Measurements from ENCODE around the gene KLHL1. TPM values are rescaled to one million over a fixed set of nuclear protein-coding genes. Genes with fewer than 3 reads are reported as not detected.

Gene KLHL1
- total RNA-seq, 1 donor from 2014 or later, result not detected

- no peak overlapping the region for H3K4me3 Mint-ChIP-seq (ENCODE audit: low read depth)
- peaks cover 25% of the 10 kb centered on the region for H3K9me3 Mint-ChIP-seq
- H3K27ac Mint-ChIP-seq, result no peak overlapping the region
- no peaks in the 10 kb centered on the region for H3K4me1 Mint-ChIP-seq (ENCODE audit: low read depth)
- intact Hi-C loops (cut with micrococcal nuclease), result no loop called here
- H3K36me3 Mint-ChIP-seq (ENCODE audit: low read depth), result no peaks in the 10 kb centered on the region
- no peaks in the 10 kb centered on the region for H3K27me3 Mint-ChIP-seq (ENCODE audit: low read depth)
- no peak for DNase-seq (ENCODE audit: low spot score)
These were observed 132.8 kb downstream of the KLHL1 start for GRCh38 chr13:69975496-69975895.

- Mint-ChIP-seq H3K9me3 (peaks cover 23% of the 10 kb centered on the region), H3K4me3 (ENCODE audit: low read depth) (no peak overlapping the region), H3K4me1 (ENCODE audit: low read depth) (no peaks in the 10 kb centered on the region), H3K27me3 (ENCODE audit: low read depth) (no peaks in the 10 kb centered on the region), H3K27ac (no peak overlapping the region), H3K36me3 (ENCODE audit: low read depth) (no peaks in the 10 kb centered on the region)
- DNase-seq (ENCODE audit: low spot score), result no peak
- intact Hi-C loops (cut with micrococcal nuclease), result no loop called here
These were observed 137.7 kb downstream of the KLHL1 start for GRCh38 chr13:69970520-69970919.

- no peak overlapping the region for H3K4me3 Mint-ChIP-seq (ENCODE audit: low read depth)
- intact Hi-C loops (cut with micrococcal nuclease), result no loop called here
These were observed 149.2 kb downstream of the KLHL1 start for GRCh38 chr13:69959046-69959445.

DNA sequence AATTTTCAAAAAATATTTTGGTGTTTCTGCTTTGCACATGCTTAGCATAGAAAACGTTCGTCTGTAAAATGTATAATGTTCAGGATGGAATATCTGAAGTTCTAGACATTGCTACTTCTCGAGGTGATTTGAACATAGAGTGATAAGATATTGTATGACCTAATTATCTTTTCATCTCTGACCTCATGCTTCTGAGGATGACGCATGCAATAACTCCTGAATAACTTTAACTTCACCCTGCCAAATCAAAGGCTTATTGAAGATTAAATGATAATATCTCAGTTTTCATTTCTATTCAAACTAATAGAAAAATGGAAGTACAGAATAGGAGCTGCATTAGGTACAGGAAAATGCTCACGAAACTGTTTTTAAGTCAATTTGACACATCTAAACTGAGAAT lies 151.4 kb downstream of the KLHL1 start:
- peaks cover 10% of the 10 kb centered on the region for H3K9me3 Mint-ChIP-seq
- intact Hi-C loops (cut with micrococcal nuclease), result no loop called here
- H3K4me1 Mint-ChIP-seq (ENCODE audit: low read depth), result no peaks in the 10 kb centered on the region
- H3K27ac Mint-ChIP-seq, result no peak overlapping the region
- H3K4me3 Mint-ChIP-seq (ENCODE audit: low read depth), result no peak overlapping the region
- H3K27me3 Mint-ChIP-seq (ENCODE audit: low read depth), result no peaks in the 10 kb centered on the region
- DNase-seq (ENCODE audit: low spot score), result no peak
- H3K36me3 Mint-ChIP-seq (ENCODE audit: low read depth), result no peaks in the 10 kb centered on the region

More at GRCh38 chr13:69959046-69959445, 149.2 kb downstream of the KLHL1 start:
- peaks cover 9% of the 10 kb centered on the region for H3K9me3 Mint-ChIP-seq
- no peaks in the 10 kb centered on the region for H3K36me3 Mint-ChIP-seq (ENCODE audit: low read depth)
- no peaks in the 10 kb centered on the region for H3K4me1 Mint-ChIP-seq (ENCODE audit: low read depth)
- no peak for DNase-seq (ENCODE audit: low spot score)
- no peak overlapping the region for H3K27ac Mint-ChIP-seq
- H3K27me3 Mint-ChIP-seq (ENCODE audit: low read depth), result no peaks in the 10 kb centered on the region

- no peak for DNase-seq (ENCODE audit: low spot score)
- Mint-ChIP-seq H3K36me3 (ENCODE audit: low read depth) (no peaks in the 10 kb centered on the region), H3K4me3 (ENCODE audit: low read depth) (no peak overlapping the region), H3K9me3 (peaks cover 12% of the 10 kb centered on the region), H3K27ac (no peak overlapping the region), H3K27me3 (ENCODE audit: low read depth) (no peaks in the 10 kb centered on the region), H3K4me1 (ENCODE audit: low read depth) (no peaks in the 10 kb centered on the region)
- intact Hi-C loops (cut with micrococcal nuclease), result no loop called here
These were observed 151.9 kb downstream of the KLHL1 start for GRCh38 chr13:69956349-69956748.

DNA sequence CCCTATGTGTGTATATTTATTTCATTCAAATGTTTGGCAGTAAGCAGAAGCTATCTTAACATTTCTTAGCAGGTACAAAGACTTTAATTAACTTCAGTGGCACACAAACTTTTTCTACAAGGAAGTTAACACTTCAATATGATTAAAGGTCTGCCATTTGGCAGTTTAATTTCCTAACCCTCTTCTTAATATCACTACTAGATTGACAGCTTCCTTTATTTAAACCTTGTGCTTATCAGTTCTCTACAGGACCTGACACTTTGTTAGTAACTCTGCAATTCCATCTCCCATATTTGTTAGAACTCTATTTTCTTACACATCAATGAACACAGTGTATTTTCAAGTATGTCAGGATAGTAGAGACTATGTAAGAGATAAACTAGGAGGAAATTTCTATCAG lies 153.0 kb downstream of the KLHL1 start:
- H3K4me1 Mint-ChIP-seq (ENCODE audit: low read depth), result no peaks in the 10 kb centered on the region

GRCh38 chr13:69951412-69951811 lies 156.8 kb downstream of the KLHL1 start:
- peaks cover 33% of the 10 kb centered on the region for H3K9me3 Mint-ChIP-seq
- H3K4me1 Mint-ChIP-seq (ENCODE audit: low read depth), result no peaks in the 10 kb centered on the region
- H3K4me3 Mint-ChIP-seq (ENCODE audit: low read depth), result no peak overlapping the region
- no peaks in the 10 kb centered on the region for H3K27me3 Mint-ChIP-seq (ENCODE audit: low read depth)
- intact Hi-C loops (cut with micrococcal nuclease), result no loop called here
- no peaks in the 10 kb centered on the region for H3K36me3 Mint-ChIP-seq (ENCODE audit: low read depth)
- no peak for DNase-seq (ENCODE audit: low spot score)
- H3K27ac Mint-ChIP-seq, result no peak overlapping the region

More for the DNA sequence above, 153.0 kb downstream of the KLHL1 start:
- Mint-ChIP-seq H3K4me3 (ENCODE audit: low read depth) (no peak overlapping the region), H3K36me3 (ENCODE audit: low read depth) (no peaks in the 10 kb centered on the region), H3K9me3 (peaks cover 14% of the 10 kb centered on the region), H3K27ac (no peak overlapping the region), H3K27me3 (ENCODE audit: low read depth) (no peaks in the 10 kb centered on the region)
- DNase-seq (ENCODE audit: low spot score), result no peak
- intact Hi-C loops (cut with micrococcal nuclease), result no loop called here

GRCh38 chr13:69950160-69950559 lies 158.1 kb downstream of the KLHL1 start:
- Mint-ChIP-seq H3K27ac (no peak overlapping the region), H3K4me1 (ENCODE audit: low read depth) (no peaks in the 10 kb centered on the region), H3K4me3 (ENCODE audit: low read depth) (no peak overlapping the region), H3K9me3 (peaks cover 29% of the 10 kb centered on the region), H3K36me3 (ENCODE audit: low read depth) (no peaks in the 10 kb centered on the region), H3K27me3 (ENCODE audit: low read depth) (no peaks in the 10 kb centered on the region)
- no peak for DNase-seq (ENCODE audit: low spot score)
- intact Hi-C loops (cut with micrococcal nuclease), result no loop called here

DNA sequence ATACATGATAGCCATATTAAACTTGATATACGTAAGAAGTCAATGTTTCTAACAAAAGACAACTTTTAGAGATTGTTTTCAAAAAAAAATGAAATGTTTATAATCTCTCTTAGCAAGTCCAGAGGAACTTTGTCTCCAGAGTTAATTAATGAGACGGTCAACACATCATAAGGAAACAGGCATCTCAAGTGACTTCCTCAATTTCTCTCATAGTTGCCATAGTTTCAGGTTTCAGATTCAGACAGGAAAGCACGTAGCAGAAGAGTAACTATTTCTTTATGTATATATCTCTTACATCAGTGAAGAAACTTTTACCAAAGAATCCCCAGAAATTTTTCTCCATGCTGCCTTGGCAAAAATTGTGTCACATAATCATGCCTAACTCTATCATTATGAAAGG lies 160.2 kb downstream of the KLHL1 start:
- H3K27ac Mint-ChIP-seq, result no peak overlapping the region
- no peaks in the 10 kb centered on the region for H3K27me3 Mint-ChIP-seq (ENCODE audit: low read depth)
- no peaks in the 10 kb centered on the region for H3K4me1 Mint-ChIP-seq (ENCODE audit: low read depth)
- H3K4me3 Mint-ChIP-seq (ENCODE audit: low read depth), result no peak overlapping the region
- intact Hi-C loops (cut with micrococcal nuclease), result no loop called here
- H3K9me3 Mint-ChIP-seq, result peaks cover 29% of the 10 kb centered on the region
- H3K36me3 Mint-ChIP-seq (ENCODE audit: low read depth), result no peaks in the 10 kb centered on the region
- DNase-seq (ENCODE audit: low spot score), result no peak

DNA sequence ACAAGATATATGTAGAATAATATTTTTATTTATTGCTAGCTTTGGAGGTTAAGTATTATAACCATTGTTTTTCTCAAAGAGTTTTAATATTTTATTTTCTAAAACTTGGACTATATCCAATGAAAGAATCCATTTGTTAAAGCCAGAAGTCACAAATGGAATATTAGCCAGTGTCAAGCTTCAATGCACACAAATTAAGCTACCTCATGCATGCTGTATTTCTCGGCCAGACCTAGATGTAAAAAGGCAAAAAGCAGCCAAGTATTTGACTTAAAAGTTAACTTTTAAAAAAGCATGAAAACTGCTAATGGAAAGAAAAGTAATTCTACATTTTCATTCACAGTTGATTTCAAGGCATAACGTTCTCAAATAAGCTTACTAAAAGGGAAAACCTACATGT lies 160.7 kb downstream of the KLHL1 start:
- intact Hi-C loops (cut with micrococcal nuclease), result no loop called here
- Mint-ChIP-seq H3K27ac (no peak overlapping the region), H3K9me3 (peaks cover 29% of the 10 kb centered on the region), H3K4me3 (ENCODE audit: low read depth) (no peak overlapping the region), H3K4me1 (ENCODE audit: low read depth) (no peaks in the 10 kb centered on the region), H3K36me3 (ENCODE audit: low read depth) (no peaks in the 10 kb centered on the region), H3K27me3 (ENCODE audit: low read depth) (no peaks in the 10 kb centered on the region)
- no peak for DNase-seq (ENCODE audit: low spot score)

DNA sequence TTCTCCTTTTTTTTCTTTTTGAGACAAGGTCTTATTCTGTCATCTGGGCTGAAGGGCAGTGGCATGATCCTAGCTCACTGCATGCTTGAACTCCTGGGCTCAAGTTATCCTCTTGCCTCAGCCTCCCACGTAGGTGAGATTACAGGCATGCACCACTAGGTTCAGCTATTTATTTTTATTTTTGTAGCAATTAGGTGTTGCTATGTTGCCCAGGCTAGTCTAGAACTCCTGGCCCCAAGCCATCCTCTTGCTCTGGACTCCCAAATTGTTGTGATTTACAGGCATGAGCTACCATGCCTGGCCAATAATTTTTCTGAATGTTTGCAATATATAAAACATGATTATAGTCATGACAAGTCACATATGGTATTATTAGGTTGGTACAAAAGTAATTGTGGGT lies 161.7 kb downstream of the KLHL1 start:
- peaks cover 25% of the 10 kb centered on the region for H3K9me3 Mint-ChIP-seq
- no peak for DNase-seq (ENCODE audit: low spot score)
- intact Hi-C loops (cut with micrococcal nuclease), result no loop called here
- no peak overlapping the region for H3K27ac Mint-ChIP-seq
- H3K4me1 Mint-ChIP-seq (ENCODE audit: low read depth), result no peaks in the 10 kb centered on the region
- no peak overlapping the region for H3K4me3 Mint-ChIP-seq (ENCODE audit: low read depth)
- no peaks in the 10 kb centered on the region for H3K36me3 Mint-ChIP-seq (ENCODE audit: low read depth)
- H3K27me3 Mint-ChIP-seq (ENCODE audit: low read depth), result no peaks in the 10 kb centered on the region

DNA sequence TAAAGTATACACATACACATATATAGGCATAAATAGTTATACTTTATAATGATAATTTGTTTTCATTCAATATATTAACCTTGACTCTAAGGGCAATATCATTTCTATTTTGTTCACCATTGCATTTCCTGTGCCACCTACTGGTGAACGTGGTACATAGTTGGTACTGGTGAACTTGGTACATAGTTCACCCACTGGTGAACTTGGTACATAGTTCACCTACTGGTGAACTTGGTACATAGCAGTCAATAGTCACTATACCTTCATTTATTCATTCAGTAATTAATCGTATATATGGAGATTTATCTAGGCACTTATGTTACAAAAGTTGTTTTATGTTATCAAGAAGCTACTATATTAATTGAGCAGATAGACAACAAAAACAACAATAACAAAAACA lies 173.2 kb downstream of the KLHL1 start:
- Mint-ChIP-seq H3K4me1 (ENCODE audit: low read depth) (no peaks in the 10 kb centered on the region), H3K36me3 (ENCODE audit: low read depth) (no peaks in the 10 kb centered on the region), H3K4me3 (ENCODE audit: low read depth) (no peak overlapping the region), H3K27ac (no peak overlapping the region), H3K9me3 (peaks cover 21% of the 10 kb centered on the region), H3K27me3 (ENCODE audit: low read depth) (no peaks in the 10 kb centered on the region)
- no peak for DNase-seq (ENCODE audit: low spot score)
- intact Hi-C loops (cut with micrococcal nuclease), result no loop called here

- H3K9me3 Mint-ChIP-seq, result peaks cover 12% of the 10 kb centered on the region
- no peak overlapping the region for H3K4me3 Mint-ChIP-seq (ENCODE audit: low read depth)
- no peaks in the 10 kb centered on the region for H3K27me3 Mint-ChIP-seq (ENCODE audit: low read depth)
- H3K4me1 Mint-ChIP-seq (ENCODE audit: low read depth), result no peaks in the 10 kb centered on the region
- H3K27ac Mint-ChIP-seq, result no peak overlapping the region
- DNase-seq (ENCODE audit: low spot score), result no peak
- intact Hi-C loops (cut with micrococcal nuclease), result no loop called here
- H3K36me3 Mint-ChIP-seq (ENCODE audit: low read depth), result no peaks in the 10 kb centered on the region
These were observed 180.0 kb downstream of the KLHL1 start for GRCh38 chr13:69928262-69928661.

DNA sequence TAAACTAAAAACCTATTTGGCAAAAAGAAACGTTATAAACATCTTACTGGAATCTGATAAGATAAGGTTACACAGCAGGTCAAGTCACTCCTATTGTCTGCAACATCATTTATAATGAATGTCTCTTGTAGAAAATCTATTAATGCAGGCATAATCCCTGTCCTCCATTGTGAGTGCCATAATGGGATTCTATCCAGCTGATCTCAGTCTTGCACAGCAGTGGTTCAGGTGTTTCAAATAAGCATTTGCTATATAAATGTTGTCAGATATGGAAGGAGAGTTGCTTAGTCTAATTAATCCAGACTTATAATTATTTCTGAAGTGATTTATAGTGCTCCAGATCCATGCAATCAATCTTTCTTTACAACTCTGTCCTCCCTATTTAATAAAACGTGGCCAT lies 187.1 kb downstream of the KLHL1 start:
- intact Hi-C loops (cut with micrococcal nuclease), result no loop called here
- no peaks in the 10 kb centered on the region for H3K4me1 Mint-ChIP-seq (ENCODE audit: low read depth)
- H3K27ac Mint-ChIP-seq, result no peak overlapping the region
- peaks cover 22% of the 10 kb centered on the region for H3K9me3 Mint-ChIP-seq
- no peaks in the 10 kb centered on the region for H3K27me3 Mint-ChIP-seq (ENCODE audit: low read depth)
- H3K36me3 Mint-ChIP-seq (ENCODE audit: low read depth), result no peaks in the 10 kb centered on the region
- DNase-seq (ENCODE audit: low spot score), result no peak
- H3K4me3 Mint-ChIP-seq (ENCODE audit: low read depth), result no peak overlapping the region
